A549 (cell line): ENCODE results near the gene XRCC2. TPM values are rescaled to one million over a fixed set of nuclear protein-coding genes. Genes with fewer than 3 reads are reported as not detected.
"Not testable (repeated sequence)": the region's sequence is repeated elsewhere in the genome, so short reads cannot be mapped to it uniquely, and the experiment has no call there.

Experiments used
- ATAC-seq, 2 experiments: fragments of 200-7000 bp in 1 of 2; fragments of >200 bp in 1 of 2; cut with Nextera tagmentation in 1 of 2; cut with Tn5 transposase in 1 of 2; 3 replicates each; pipeline versions ENCODE4 v1.8.0 to v1.9.1; 2018 to 2020; ENCODE audit warnings: mild to moderate bottlenecking in 1 of 2, moderate library complexity in 1 of 2
- CTCF ChIA-PET: fragments of 300-600 bp; sonication (Branson Sonifier 250); formaldehyde crosslinking; extraction: SDS; loops from one replicate; lab custom pipeline; 2021; ENCODE audit warnings: antibody characterized with exemption, inconsistent platforms; lab: Yijun Ruan, JAX
- POLR2A ChIA-PET: fragments of 350-600 bp; formaldehyde crosslinking; extraction: SDS; loops from one replicate; lab custom pipeline; 2021; ENCODE audit warnings: antibody characterized with exemption, inconsistent platforms; lab: Yijun Ruan, JAX
- DNase-seq, 2 experiments: peaks; one replicate each; pipeline versions ENCODE4 v3.0.0 to v3.0.0-alpha.2; 2011 to 2016; ENCODE audit warnings: low read depth in 1 of 2, low spot score in 1 of 2
- FAIRE-seq: peaks from 2 replicates; lab custom pipeline; 2011; peaks lifted over from hg19 to GRCh38; lab: Jason Lieb, UNC
- H3K27ac ChIP-seq, 2 experiments: fragments of >200 bp; sonication (Bioruptor Twin); formaldehyde crosslinking; 3 replicates each; pipeline ENCODE4 v1.5.1; 2016 to 2017
- H3K4me1 ChIP-seq: fragments of >200 bp; sonication (Bioruptor Twin); formaldehyde crosslinking; 3 replicates; pipeline ENCODE4 v1.6.1; 2016
- H3K4me2 ChIP-seq: fragments of >200 bp; sonication (Bioruptor Twin); formaldehyde crosslinking; 3 replicates; pipeline ENCODE4 v1.6.1; 2016
- H3K4me3 ChIP-seq: fragments of >200 bp; sonication (Bioruptor Twin); formaldehyde crosslinking; 3 replicates; pipeline ENCODE4 v1.5.1; 2016
- H3K9me3 ChIP-seq: fragments of >200 bp; sonication (Bioruptor Twin); formaldehyde crosslinking; 3 replicates; pipeline ENCODE4 v1.6.1; 2016
- CBX8 ChIP-seq: fragments of 200-600 bp; sonication (generic); IDR thresholded peaks from 2 replicates; pipeline ENCODE4 v1.6.1; 2016
- CEBPB ChIP-seq, 2 experiments: fragments of >200 bp in 1 of 2; sonication (Bioruptor Twin) in 1 of 2; formaldehyde crosslinking in 1 of 2; IDR thresholded peaks; 2 replicates each; pipeline ENCODE4 v1.6.1; 2012 to 2016
- EHMT2 ChIP-seq: fragments of 200-600 bp; sonication (generic); IDR thresholded peaks from 2 replicates; pipeline ENCODE4 v1.6.1; 2016; ENCODE audit warnings: antibody characterized with exemption, low read depth, mild to moderate bottlenecking, moderate library complexity
- FOSB ChIP-seq: fragments of 250-450 bp; sonication (Bioruptor Pico); IDR thresholded peaks from 2 replicates; pipeline ENCODE4 v1.5.0; 2020; ENCODE audit warnings: mild to moderate bottlenecking, moderate library complexity
- FOSL2 ChIP-seq, 2 experiments: fragments of 450-650 bp in 1 of 2; fragments of >200 bp in 1 of 2; sonication (Bioruptor Twin) in 1 of 2; formaldehyde crosslinking; IDR thresholded peaks; 2 replicates each; pipeline versions ENCODE4 v1.5.0 to v1.6.1; 2016 to 2020; ENCODE audit warnings: mild to moderate bottlenecking in 1 of 2, moderate library complexity in 1 of 2
- FOXS1 ChIP-seq: fragments of 250-450 bp; sonication (Bioruptor Pico); IDR thresholded peaks from 2 replicates; pipeline ENCODE4 v1.5.0; 2020; ENCODE audit warnings: mild to moderate bottlenecking, moderate library complexity
- GATA3 ChIP-seq: IDR thresholded peaks from 2 replicates; pipeline ENCODE4 v1.6.1; 2012; ENCODE audit warnings: borderline replicate concordance
- HEYL ChIP-seq: fragments of 250-450 bp; sonication (Bioruptor Pico); IDR thresholded peaks from 2 replicates; pipeline ENCODE4 v1.8.0; 2021; ENCODE audit warnings: mild to moderate bottlenecking, moderate library complexity
- HOXB13 ChIP-seq: fragments of 250-450 bp; sonication (Bioruptor Pico); IDR thresholded peaks from 2 replicates; pipeline ENCODE4 v1.5.0; 2020; ENCODE audit warnings: low read depth, mild to moderate bottlenecking, moderate library complexity
- HOXB5 ChIP-seq: fragments of 250-450 bp; sonication (Bioruptor Pico); IDR thresholded peaks from 2 replicates; pipeline ENCODE4 v1.5.0; 2020; ENCODE audit warnings: mild to moderate bottlenecking, moderate library complexity
- JUN ChIP-seq, 2 experiments: fragments of >200 bp; sonication (Bioruptor Twin); formaldehyde crosslinking; IDR thresholded peaks; 2 replicates in 1 of 2; 3 replicates in 1 of 2; pipeline ENCODE4 v1.6.1; 2016 to 2017
- MYC ChIP-seq: IDR thresholded peaks from 2 replicates; pipeline ENCODE4 v1.6.1; 2012; ENCODE audit warnings: mild to moderate bottlenecking, inconsistent platforms, low read length, improper control_type of control experiment, borderline replicate concordance
- POLR2A ChIP-seq: IDR thresholded peaks from 2 replicates; pipeline ENCODE4 v1.6.1; 2012; ENCODE audit warnings: mild to moderate bottlenecking, low read length
- POLR2AphosphoS2 ChIP-seq: conservative IDR thresholded peaks from 2 replicates; pipeline ENCODE4 v1.6.1; 2012; ENCODE audit warnings: low read length, improper control_type of control experiment, inconsistent platforms
- RCOR1 ChIP-seq: fragments of 150-350 bp; IDR thresholded peaks from 2 replicates; pipeline ENCODE4 v1.6.1; 2014; ENCODE audit warnings: antibody characterized with exemption, low read length, low read depth
- RFX5 ChIP-seq: fragments of 450-650 bp; IDR thresholded peaks from 2 replicates; pipeline ENCODE4 v1.7.1; 2014; ENCODE audit warnings: antibody characterized with exemption, mild to moderate bottlenecking, moderate library complexity
- RNF2 ChIP-seq: fragments of 200-600 bp; sonication (generic); IDR thresholded peaks from 2 replicates; pipeline ENCODE4 v1.6.1; 2016; ENCODE audit warnings: low read depth, mild to moderate bottlenecking, antibody characterized with exemption, moderate library complexity, borderline replicate concordance
- SMC3 ChIP-seq: fragments of >200 bp; sonication (Bioruptor Twin); formaldehyde crosslinking; IDR thresholded peaks from 3 replicates; pipeline ENCODE4 v1.6.1; 2018; ENCODE audit warnings: inconsistent platforms
- ZFP36 ChIP-seq: fragments of 450-650 bp; IDR thresholded peaks from 2 replicates; pipeline ENCODE4 v1.6.1; 2014; ENCODE audit warnings: borderline replicate concordance; ENCODE audit not compliant: partially characterized antibody
- ZNF302 ChIP-seq: fragments of 250-450 bp; sonication (Bioruptor Pico); IDR thresholded peaks from 2 replicates; pipeline ENCODE4 v1.9.0; 2021; ENCODE audit warnings: inconsistent platforms, mild to moderate bottlenecking, moderate library complexity
- ZSCAN20 ChIP-seq: fragments of 250-450 bp; sonication (Bioruptor Pico); IDR thresholded peaks from 2 replicates; pipeline ENCODE4 v1.8.0; 2022; ENCODE audit warnings: mild to moderate bottlenecking, moderate library complexity
- WGBS: methylation state at CpG from one replicate; pipeline ENCODE4 v1.1.6; 2017; ENCODE audit errors: missing lambda C conversion rate; 5-methylcytosine and 5-hydroxymethylcytosine counted together
- polyA plus RNA-seq, 4 experiments: library from polyadenylated mRNA; depleted of rRNA in 3 of 4; stranded (reverse); fragments of >200 nt; fragmentation: RNase III in 1 of 4; extraction: RNeasy Plus Mini Kit Qiagen cat#74134 plus additional on column Dnase treatment in 1 of 4; gene quantifications; 2 replicates in 3 of 4; 3 replicates in 1 of 4; pipeline ENCODE4 v1.2.3, GENCODE V29; 2011 to 2017
- TF ChIP-seq, protein P1 (sequence below): IDR thresholded peaks from 2 replicates; pipeline ENCODE4 v1.6.1; 2012
- TF ChIP-seq, protein P2 (sequence below): fragments of >200 bp; sonication (Bioruptor Twin); formaldehyde crosslinking; IDR thresholded peaks from 2 replicates; pipeline ENCODE4 v1.6.1; 2016
- TF ChIP-seq, protein P3 (sequence below): fragments of 250-450 bp; sonication (Bioruptor Pico); IDR thresholded peaks from 2 replicates; pipeline ENCODE4 v1.5.0; 2021; ENCODE audit warnings: mild to moderate bottlenecking, moderate library complexity, borderline replicate concordance

Gene XRCC2
- polyA plus RNA-seq, 2 of the 4 experiments (the other 2 are of a cell fraction) = 12.3 to 13.1 TPM

DNA sequence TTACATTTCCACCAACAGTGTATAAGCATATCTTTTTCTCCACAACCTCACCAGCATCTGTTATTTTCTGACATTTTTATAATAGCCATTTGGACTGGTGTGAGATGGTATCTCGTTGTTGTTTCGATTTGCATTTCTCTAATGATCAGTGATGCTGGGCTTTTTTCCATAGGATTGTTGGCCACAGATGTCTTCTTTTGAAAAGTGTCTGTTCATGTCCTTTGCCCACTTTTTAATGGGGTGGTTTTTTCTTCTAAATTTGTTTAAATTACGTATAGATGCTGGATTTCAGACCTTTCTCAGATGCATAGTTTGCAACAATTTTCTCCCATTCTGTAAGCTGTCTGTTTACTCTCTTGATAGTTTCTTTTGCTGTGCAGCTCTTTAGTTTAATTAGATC lies 28.9 kb downstream of the XRCC2 start:
- POLR2A ChIA-PET = no interaction called here
- CTCF ChIA-PET = interaction anchor here (1.1 kb wide), 1 partner anchor 15 kb away, joined by 3 read pairs; no protein-coding TSS in a partner anchor
- H3K9me3 ChIP-seq = 0 out of 3 replicates have a peak, but pooled peaks cover 3% of the 10 kb centered on the region
- no peak overlapping the region for H3K4me3 ChIP-seq
- H3K27ac ChIP-seq = no peak overlapping the region
- TF ChIP-seq CEBPB (IDR thresholded peaks at IDR 0.05) (no peak), ZNF302 (CRISPR knock-in tag) (no peak), RFX5 (no peak), HOXB5 (CRISPR knock-in tag) (no peak), EHMT2 (no peak), RCOR1 (no peak)
- TF ChIP-seq, protein P1, sequence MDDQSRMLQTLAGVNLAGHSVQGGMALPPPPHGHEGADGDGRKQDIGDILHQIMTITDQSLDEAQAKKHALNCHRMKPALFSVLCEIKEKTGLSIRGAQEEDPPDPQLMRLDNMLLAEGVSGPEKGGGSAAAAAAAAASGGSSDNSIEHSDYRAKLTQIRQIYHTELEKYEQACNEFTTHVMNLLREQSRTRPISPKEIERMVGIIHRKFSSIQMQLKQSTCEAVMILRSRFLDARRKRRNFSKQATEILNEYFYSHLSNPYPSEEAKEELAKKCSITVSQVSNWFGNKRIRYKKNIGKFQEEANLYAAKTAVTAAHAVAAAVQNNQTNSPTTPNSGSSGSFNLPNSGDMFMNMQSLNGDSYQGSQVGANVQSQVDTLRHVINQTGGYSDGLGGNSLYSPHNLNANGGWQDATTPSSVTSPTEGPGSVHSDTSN = no peak
- TF ChIP-seq, protein P2, sequence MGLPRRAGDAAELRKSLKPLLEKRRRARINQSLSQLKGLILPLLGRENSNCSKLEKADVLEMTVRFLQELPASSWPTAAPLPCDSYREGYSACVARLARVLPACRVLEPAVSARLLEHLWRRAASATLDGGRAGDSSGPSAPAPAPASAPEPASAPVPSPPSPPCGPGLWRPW = no peak
- no peak for FAIRE-seq
- no peaks in the 10 kb centered on the region for H3K4me1 ChIP-seq
- ATAC-seq = no peak
- no peak for DNase-seq
- H3K4me2 ChIP-seq = no peak overlapping the region
- WGBS = 98% methylated on average over 3 of the region's 3 CpGs

DNA sequence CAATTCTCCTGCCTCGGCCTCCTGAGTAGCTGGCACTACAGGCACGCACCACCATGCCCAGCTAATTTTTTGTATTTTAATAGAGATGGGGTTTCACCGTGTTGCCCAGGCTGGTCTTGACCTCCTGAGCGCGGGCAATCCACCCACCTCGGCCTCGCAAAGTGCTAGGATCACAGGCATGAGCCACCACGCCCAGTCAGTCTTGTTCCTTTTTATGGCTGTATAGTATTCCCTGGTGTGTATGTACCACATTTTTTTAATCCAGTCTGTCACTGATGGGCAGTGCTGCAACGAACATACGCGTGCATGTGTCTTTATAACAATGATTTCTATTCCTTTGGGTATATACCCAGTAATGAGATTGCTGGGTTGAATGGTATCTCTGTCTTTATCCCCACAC lies 29.4 kb downstream of the XRCC2 start:
- H3K4me1 ChIP-seq, H3K4me2 ChIP-seq, H3K27ac ChIP-seq, H3K4me3 ChIP-seq, H3K9me3 ChIP-seq, ATAC-seq, POLR2A ChIA-PET, DNase-seq, FAIRE-seq: not testable (repeated sequence)
- CTCF ChIA-PET = interaction anchor here (1.1 kb wide), 1 partner anchor 15 kb away, joined by 3 read pairs; no protein-coding TSS in a partner anchor
- 95% methylated on average over 11 of the region's 11 CpGs for WGBS

DNA sequence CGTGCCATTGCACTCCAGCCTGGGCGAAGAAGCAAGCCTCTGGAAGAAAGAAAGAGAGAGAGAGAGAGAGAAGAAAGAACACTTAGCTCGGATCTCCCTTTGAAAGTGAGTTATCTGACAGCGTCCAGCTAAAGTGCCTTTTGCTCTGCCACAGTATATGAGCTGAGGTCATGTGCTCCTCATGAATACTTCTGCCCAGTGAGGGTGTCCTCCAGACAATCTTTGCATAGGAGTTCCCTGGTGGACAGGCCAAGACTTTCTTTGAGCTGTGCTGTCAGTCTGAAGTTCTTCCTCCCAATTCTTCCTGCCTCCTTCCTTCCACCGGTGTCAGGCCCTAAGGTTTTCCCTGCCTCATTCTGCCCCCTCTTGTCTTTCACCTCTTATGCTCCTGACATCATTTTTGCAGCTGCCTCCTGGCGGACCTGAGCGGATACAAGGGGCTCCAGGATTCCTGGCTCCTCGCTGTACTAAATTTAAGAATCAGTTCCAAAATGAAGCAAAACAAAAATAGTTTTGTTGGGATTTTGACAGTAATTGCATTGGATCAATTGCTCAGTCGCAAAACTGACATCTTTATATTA lies 31.9 kb downstream of the XRCC2 start:
- CTCF ChIA-PET = interaction anchor here (0.6 to 0.9 kb wide), 2 partner anchors 77 to 304 kb away, joined by 3 read pairs; no protein-coding TSS in a partner anchor
- TF ChIP-seq RCOR1 (no peak), ZFP36 (no peak), HOXB13 (CRISPR knock-in tag) (no peak), SMC3 (no peak), FOSL2 (IDR thresholded peaks at IDR 0.05) (no peak), FOSL2 (CRISPR knock-in tag; IDR thresholded peaks at IDR 0.05) (no peak), POLR2AphosphoS2 (no peak), JUN (IDR thresholded peaks at IDR 0.05) (no peak)
- Histone ChIP-seq H3K4me1 (no peaks in the 10 kb centered on the region), H3K27ac (no peak overlapping the region), H3K4me2 (no peak overlapping the region), H3K4me3 (no peak overlapping the region), H3K9me3 (0 out of 3 replicates have a peak, but pooled peaks cover 3% of the 10 kb centered on the region)
- no peak for DNase-seq
- FAIRE-seq = no peak
- WGBS = 96% methylated on average over 9 of the region's 9 CpGs
- peak in 1 of 2 experiments; percentile 44; a peak in 3 of 6 replicates for ATAC-seq
- POLR2A ChIA-PET = no interaction called here

DNA sequence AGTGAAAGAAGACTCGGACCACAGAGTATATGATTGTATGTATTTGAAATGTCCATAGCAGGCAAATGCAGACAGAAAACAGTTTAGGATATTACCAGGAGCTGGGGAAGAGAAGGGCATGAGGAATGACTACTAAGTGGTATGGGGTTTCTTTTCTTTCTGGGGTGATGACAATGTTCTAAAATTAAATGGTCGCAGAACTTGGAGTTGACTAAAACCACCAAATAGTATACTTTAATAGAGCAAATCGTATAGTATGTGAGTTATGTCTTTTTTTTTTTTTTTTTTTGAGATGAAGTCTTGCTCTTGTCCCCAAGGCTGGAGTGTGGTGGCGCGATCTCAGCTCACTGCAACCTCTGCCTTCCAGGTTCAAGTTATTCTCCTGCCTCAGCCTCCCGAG lies 34.6 kb downstream of the XRCC2 start:
- H3K4me2 ChIP-seq = no peak overlapping the region
- CTCF ChIA-PET = interaction anchor here (0.7 kb wide), 1 partner anchor 107 kb away, joined by 5 read pairs; no protein-coding TSS in a partner anchor
- WGBS = 84% methylated on average over 6 of the region's 6 CpGs
- DNase-seq = no peak
- H3K4me1 ChIP-seq = no peaks in the 10 kb centered on the region
- TF ChIP-seq CEBPB (IDR thresholded peaks at IDR 0.05) (no peak), HOXB13 (CRISPR knock-in tag) (no peak), POLR2A (no peak), GATA3 (no peak), CBX8 (no peak), FOXS1 (CRISPR knock-in tag) (no peak), ZSCAN20 (CRISPR knock-in tag) (no peak), RNF2 (no peak), FOSB (CRISPR knock-in tag) (no peak), MYC (no peak), HEYL (CRISPR knock-in tag) (no peak)
- TF ChIP-seq, protein P3, sequence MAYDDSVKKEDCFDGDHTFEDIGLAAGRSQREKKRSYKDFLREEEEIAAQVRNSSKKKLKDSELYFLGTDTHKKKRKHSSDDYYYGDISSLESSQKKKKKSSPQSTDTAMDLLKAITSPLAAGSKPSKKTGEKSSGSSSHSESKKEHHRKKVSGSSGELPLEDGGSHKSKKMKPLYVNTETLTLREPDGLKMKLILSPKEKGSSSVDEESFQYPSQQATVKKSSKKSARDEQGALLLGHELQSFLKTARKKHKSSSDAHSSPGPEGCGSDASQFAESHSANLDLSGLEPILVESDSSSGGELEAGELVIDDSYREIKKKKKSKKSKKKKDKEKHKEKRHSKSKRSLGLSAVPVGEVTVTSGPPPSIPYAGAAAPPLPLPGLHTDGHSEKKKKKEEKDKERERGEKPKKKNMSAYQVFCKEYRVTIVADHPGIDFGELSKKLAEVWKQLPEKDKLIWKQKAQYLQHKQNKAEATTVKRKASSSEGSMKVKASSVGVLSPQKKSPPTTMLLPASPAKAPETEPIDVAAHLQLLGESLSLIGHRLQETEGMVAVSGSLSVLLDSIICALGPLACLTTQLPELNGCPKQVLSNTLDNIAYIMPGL (CRISPR knock-in tag) = no peak
- TF ChIP-seq, all 56 proteins: peak for 0
- Histone ChIP-seq H3K9me3 (no peaks in the 10 kb centered on the region), H3K4me3 (no peak overlapping the region), H3K27ac (no peak overlapping the region)
- ATAC-seq = peak in 1 of 2 experiments; percentile 27; a peak in 1 of 6 replicates
- FAIRE-seq = no peak
- POLR2A ChIA-PET = no interaction called here
